MG63 (cell line): ENCODE results near the gene RASL10B. TPM values are rescaled to one million over a fixed set of nuclear protein-coding genes. Genes with fewer than 3 reads are reported as not detected.

Source experiments
- DNase-seq: peaks from one replicate; pipeline ENCODE4 v3.0.0-alpha.2; 2020
- H3K27me3 ChIP-seq: fragments of 250-450 bp; sonication (Bioruptor Pico); 2 replicates; pipeline ENCODE4 v1.5.1; 2020; ENCODE audit warnings: mild to moderate bottlenecking, moderate library complexity
- H3K36me3 ChIP-seq: fragments of 250-450 bp; sonication (Bioruptor Pico); 2 replicates; pipeline ENCODE4 v1.5.1; 2020; ENCODE audit warnings: mild to moderate bottlenecking, moderate library complexity
- H3K4me3 ChIP-seq: fragments of 250-450 bp; sonication (Bioruptor Pico); 2 replicates; pipeline ENCODE4 v1.5.1; 2020; ENCODE audit warnings: mild to moderate bottlenecking, moderate library complexity
- H3K9me3 ChIP-seq: fragments of 250-450 bp; sonication (Bioruptor Pico); 2 replicates; pipeline ENCODE4 v1.5.1; 2020; ENCODE audit warnings: mild to moderate bottlenecking, moderate library complexity
- total RNA-seq: library from RNA; depleted of rRNA; stranded (reverse); fragments of >200 nt; shearing (Covaris generic); gene quantifications from 2 replicates; pipeline ENCODE4 v1.2.3, GENCODE V29; 2014; ENCODE audit warnings: low replicate concordance

RASL10B gene
- total RNA-seq, 1 experiment from 2014 or later: 2.6 TPM

DNA sequence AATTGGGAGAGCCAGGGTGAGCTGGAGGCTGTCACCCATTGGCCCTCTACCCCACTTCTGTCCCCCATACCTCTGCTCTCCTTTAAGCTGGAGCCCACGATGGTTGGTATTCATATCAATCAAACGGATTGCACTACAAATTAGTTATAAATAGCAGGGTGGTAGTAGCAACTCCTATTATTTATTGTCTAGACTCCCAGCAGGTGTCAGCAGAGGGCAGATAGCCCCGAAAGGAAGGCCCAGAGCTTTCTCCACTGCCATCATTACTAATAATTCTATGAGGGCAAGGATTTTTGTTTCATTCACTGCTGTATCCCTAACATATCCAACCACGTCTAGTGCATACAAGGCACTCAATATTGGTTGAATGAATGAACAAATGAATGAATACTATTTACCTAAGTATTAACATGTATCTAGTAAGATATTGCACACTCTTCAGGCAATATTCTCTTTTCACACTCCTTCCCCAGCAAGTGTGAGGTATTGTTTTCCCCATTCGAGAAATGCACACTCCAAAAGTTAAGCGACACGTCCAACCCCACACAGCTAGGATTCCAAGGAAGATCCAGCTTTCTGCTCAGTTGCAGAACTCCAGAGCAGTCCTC is 35.6 kb downstream of the RASL10B start:
- DNase-seq: peak; percentile 29
- Histone ChIP-seq H3K9me3 (no peaks in the 10 kb centered on the region), H3K4me3 (no peak overlapping the region), H3K36me3 (no peaks in the 10 kb centered on the region), H3K27me3 (no peaks in the 10 kb centered on the region; the same call in 1 of the 2 replicates)

GRCh38 chr17:35768797-35769196 is 37.4 kb downstream of the RASL10B start:
- no peak overlapping the region for H3K4me3 ChIP-seq
- no peaks in the 10 kb centered on the region; the same call in 1 of the 2 replicates for H3K27me3 ChIP-seq
- DNase-seq: no peak
- H3K36me3 ChIP-seq: no peaks in the 10 kb centered on the region
- H3K9me3 ChIP-seq: no peaks in the 10 kb centered on the region

GRCh38 chr17:35769895-35770486 is 38.6 kb downstream of the RASL10B start:
- H3K36me3 ChIP-seq: no peaks in the 10 kb centered on the region
- DNase-seq: no peak
- H3K27me3 ChIP-seq: no peaks in the 10 kb centered on the region; the same call in 1 of the 2 replicates
- no peak overlapping the region for H3K4me3 ChIP-seq
- no peaks in the 10 kb centered on the region for H3K9me3 ChIP-seq

DNA sequence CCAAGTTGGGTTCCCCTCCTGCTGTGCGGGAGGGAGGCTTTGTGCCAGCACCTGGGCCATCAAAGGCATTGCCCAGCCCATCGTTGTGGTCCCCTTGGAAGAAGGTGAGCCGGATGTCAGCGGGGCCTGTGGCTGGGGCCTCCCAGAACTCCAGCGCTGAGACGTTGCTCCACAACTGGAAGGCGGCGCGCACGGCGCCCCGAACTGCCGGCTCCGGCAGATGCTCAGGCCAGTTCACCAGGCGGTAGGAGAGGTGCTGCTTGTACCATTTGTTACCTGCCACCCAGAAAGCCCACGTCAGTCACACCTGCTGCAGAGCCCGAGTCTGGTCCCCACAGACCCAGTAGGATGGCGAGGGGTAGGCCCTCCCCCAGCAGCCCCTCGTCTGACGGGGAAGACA is 41.7 kb downstream of the RASL10B start:
- DNase-seq: no peak
- Histone ChIP-seq H3K36me3 (no peaks in the 10 kb centered on the region), H3K9me3 (no peaks in the 10 kb centered on the region), H3K4me3 (no peak overlapping the region), H3K27me3 (no peaks in the 10 kb centered on the region)

GRCh38 chr17:35773679-35774425 is 42.4 kb downstream of the RASL10B start:
- no peaks in the 10 kb centered on the region for H3K27me3 ChIP-seq
- H3K9me3 ChIP-seq: no peaks in the 10 kb centered on the region
- no peaks in the 10 kb centered on the region for H3K36me3 ChIP-seq
- H3K4me3 ChIP-seq: no peak overlapping the region
- DNase-seq: no peak

DNA sequence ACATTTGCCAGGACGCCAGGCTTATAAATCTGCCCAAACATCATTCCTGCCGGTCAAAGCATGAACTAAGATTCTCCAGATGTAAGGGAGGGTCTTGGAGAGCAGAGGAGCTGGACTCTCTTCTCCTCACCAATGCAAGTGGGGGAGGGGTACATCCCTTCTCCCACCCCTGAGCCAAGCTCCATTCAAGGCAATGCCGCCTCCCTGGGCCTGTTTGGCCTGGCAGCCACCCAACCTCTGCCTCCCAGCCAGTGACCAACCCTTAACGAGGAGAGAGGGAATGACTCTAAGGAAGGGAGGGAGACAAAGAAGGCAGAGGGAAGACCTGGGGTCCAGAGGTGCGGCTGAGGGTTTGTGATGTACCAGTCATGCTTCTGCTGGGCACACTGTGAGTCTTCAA is 43.1 kb downstream of the RASL10B start:
- Histone ChIP-seq H3K4me3 (no peak overlapping the region), H3K9me3 (no peaks in the 10 kb centered on the region), H3K36me3 (no peaks in the 10 kb centered on the region), H3K27me3 (no peaks in the 10 kb centered on the region)
- no peak for DNase-seq

- no peaks in the 10 kb centered on the region for H3K27me3 ChIP-seq
- DNase-seq: no peak
- H3K9me3 ChIP-seq: no peaks in the 10 kb centered on the region
- no peaks in the 10 kb centered on the region for H3K36me3 ChIP-seq
- no peak overlapping the region for H3K4me3 ChIP-seq
These were observed 43.6 kb downstream of the RASL10B start for GRCh38 chr17:35775039-35775438.

DNA sequence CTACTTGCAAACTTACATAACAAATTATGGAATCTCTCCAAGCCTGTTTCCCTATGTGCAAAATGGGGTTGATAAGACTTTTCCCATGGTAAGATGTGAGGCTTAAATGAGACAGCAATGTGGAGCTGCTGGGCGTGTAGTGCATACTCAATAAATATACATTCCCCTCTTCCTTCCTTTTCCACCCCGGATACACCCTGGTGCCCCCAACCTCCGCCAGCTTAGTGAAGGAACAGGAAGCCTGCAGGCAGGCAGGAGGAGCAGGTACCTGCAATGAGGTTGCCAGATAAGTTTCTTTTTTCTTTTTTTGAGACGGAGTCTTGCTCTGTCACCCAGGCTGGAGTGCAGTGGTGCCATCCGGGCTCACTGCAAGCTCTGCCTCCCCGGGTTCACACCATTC is 44.1 kb downstream of the RASL10B start:
- DNase-seq: no peak
- Histone ChIP-seq H3K36me3 (no peaks in the 10 kb centered on the region), H3K27me3 (no peaks in the 10 kb centered on the region), H3K4me3 (no peak overlapping the region), H3K9me3 (no peaks in the 10 kb centered on the region)

- H3K27me3 ChIP-seq: no peaks in the 10 kb centered on the region
- H3K36me3 ChIP-seq: no peaks in the 10 kb centered on the region
- H3K9me3 ChIP-seq: no peaks in the 10 kb centered on the region
- DNase-seq: no peak
- H3K4me3 ChIP-seq: no peak overlapping the region
These were observed 47.3 kb downstream of the RASL10B start for GRCh38 chr17:35778641-35779196.

DNA sequence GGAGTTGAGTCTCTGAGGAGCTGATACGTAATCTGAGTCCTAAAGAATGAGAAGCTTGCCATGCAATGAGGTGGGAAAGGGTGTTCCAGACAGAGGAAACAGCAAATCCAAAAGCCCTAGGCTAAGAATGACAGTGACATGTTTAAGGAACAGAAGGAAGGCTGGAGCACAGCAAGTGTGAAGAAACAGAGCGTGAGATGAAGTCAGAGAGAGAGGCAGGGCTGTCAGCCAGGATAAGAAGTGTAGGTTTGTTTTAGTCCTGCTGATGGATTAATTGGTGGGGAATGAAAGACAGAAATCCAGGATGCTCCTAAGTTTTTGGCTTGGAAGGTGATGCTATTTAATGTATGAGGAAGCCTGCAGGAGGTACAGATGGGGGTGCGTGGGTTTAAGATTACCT is 49.5 kb downstream of the RASL10B start:
- Histone ChIP-seq H3K4me3 (no peak overlapping the region), H3K9me3 (no peaks in the 10 kb centered on the region), H3K36me3 (no peaks in the 10 kb centered on the region), H3K27me3 (no peaks in the 10 kb centered on the region)
- no peak for DNase-seq

DNA sequence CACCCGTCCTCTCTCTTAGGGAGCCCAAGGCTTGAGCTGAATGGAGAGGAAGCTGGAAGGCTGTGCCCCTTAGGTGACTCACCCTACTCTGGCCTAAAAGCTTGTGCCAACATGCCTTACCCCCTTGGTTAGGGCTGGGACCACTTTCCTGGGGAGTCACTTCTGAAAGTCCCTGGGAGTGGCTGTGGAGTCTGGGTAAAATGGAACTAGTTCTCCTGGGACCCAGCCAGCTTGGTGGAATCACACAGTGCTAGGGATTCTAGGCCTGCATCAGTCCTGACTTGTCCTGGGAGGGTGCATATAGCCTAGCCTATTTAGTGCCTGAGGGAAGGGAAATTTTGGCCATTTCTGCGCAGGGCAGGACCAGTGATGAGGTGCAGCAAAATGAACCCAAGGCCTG is 53.5 kb downstream of the RASL10B start:
- peak; percentile 69 for DNase-seq
- Histone ChIP-seq H3K27me3 (no peaks in the 10 kb centered on the region), H3K4me3 (no peak overlapping the region), H3K36me3 (no peaks in the 10 kb centered on the region), H3K9me3 (no peaks in the 10 kb centered on the region)

DNA sequence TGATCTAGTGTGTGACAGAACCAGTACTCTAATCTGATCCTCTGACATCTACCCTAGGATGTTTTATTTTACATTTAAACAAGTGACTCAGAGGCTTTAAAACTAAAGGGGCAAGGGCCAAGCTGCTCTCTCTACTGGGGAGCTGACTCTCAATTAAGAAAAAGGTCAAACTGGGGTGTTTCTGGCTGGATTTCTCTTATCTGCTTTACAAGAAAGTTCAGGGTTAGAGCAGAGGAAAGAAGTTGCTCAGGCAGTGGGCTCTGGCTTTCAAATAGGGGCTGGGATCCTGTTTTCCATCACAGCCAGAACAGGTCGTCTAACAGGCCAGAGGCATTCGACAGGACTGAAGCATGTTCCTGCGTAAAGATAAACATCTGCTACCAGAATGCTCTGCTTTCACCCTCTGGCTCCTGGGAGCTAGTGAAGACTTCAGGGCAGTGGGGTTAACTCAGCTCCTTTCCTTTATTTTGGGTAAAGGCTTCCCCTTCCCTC is 55.5 kb downstream of the RASL10B start:
- no peaks in the 10 kb centered on the region for H3K27me3 ChIP-seq
- no peak overlapping the region for H3K4me3 ChIP-seq
- no peaks in the 10 kb centered on the region for H3K36me3 ChIP-seq
- no peaks in the 10 kb centered on the region for H3K9me3 ChIP-seq
- peak; percentile 14 for DNase-seq

DNA sequence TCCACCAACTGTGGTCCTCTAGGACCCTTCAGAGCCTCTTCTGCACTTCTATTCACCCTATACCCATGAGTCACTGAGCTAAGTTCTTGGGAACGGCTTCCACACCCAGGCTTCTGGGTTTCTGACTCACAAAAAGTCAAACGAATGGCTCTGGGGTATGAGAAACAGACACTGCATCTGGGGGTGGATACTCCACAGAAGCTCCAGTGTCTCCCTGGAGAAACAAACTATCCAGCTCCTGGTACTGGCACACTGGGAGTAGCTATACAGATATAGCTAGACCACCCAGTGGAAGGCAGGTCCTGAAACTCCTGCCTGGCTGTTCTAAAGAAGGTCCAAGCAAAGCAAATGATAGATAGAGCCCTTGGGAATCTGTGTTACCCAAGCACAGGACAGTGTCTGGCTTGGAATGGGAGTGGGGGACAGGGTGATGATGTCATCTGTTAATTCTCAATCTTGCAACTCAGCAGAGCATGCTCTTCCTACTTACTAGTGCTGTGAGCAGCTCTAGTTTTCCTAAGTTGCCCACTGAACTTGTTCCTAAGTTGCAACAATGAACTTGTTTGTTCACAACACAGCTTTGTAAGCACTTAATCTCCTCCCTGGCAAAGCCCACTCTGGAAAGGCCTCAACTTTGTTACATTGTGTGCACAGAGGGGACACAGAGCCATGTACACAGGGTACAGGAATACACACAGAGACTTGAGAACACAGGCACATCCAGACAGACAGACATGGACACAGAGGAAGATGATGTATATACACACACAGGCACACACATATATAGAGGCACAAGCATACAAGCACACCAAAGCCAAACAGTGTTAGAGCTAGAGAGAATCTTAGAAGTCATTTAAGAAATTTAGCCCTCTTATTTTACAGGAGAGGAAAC is 57.3 kb downstream of the RASL10B start:
- Histone ChIP-seq H3K36me3 (no peaks in the 10 kb centered on the region), H3K9me3 (no peaks in the 10 kb centered on the region), H3K27me3 (no peaks in the 10 kb centered on the region; the same call in 1 of the 2 replicates), H3K4me3 (no peak overlapping the region)
- DNase-seq: peak; percentile 76

- peaks cover 14% of the 10 kb centered on the region for H3K27me3 ChIP-seq
- no peaks in the 10 kb centered on the region for H3K36me3 ChIP-seq
- DNase-seq: peak; percentile 13
- H3K4me3 ChIP-seq: no peak overlapping the region
- H3K9me3 ChIP-seq: no peaks in the 10 kb centered on the region
These were observed 59.4 kb downstream of the RASL10B start for GRCh38 chr17:35790841-35791240.

- Histone ChIP-seq H3K9me3 (no peaks in the 10 kb centered on the region), H3K27me3 (peaks cover 18% of the 10 kb centered on the region), H3K4me3 (no peak overlapping the region), H3K36me3 (no peaks in the 10 kb centered on the region)
- no peak for DNase-seq
These were observed 60.4 kb downstream of the RASL10B start for GRCh38 chr17:35791681-35792350.
